ENCODE measurements around the gene KIF14.
"Not testable (repeated sequence)": the region's sequence is repeated elsewhere in the genome, so short reads cannot be mapped to it uniquely, and the experiment has no call there.

The KIF14 gene

GRCh38 chr1:200634261-200635122 is 13.9 kb upstream of the KIF14 start:
- DNase-seq, result no peak

GRCh38 chr1:200631375-200631774 is 10.8 kb upstream of the KIF14 start:
- no peak for DNase-seq

- DNase-seq, result not testable (repeated sequence)
Measured at GRCh38 chr1:200630515-200630899, 10.0 kb upstream of the KIF14 start.

- DNase-seq, result no peak
Measured at GRCh38 chr1:200629876-200630514, 9.4 kb upstream of the KIF14 start.

- DNase-seq, result peak; percentile 23
Measured at GRCh38 chr1:200628223-200628881, 7.8 kb upstream of the KIF14 start.

- no peak for DNase-seq
Measured at GRCh38 chr1:200627575-200628222, 7.1 kb upstream of the KIF14 start.

- no peak for DNase-seq
Measured at GRCh38 chr1:200626853-200627534, 6.4 kb upstream of the KIF14 start.

- DNase-seq, result no peak
Measured at GRCh38 chr1:200625381-200625824, 4.9 kb upstream of the KIF14 start.

GRCh38 chr1:200624679-200625335 is 4.3 kb upstream of the KIF14 start:
- DNase-seq, result no peak

GRCh38 chr1:200619894-200620272 is 668 bp downstream of the KIF14 start:
- DNase-seq, result no peak

- no peak for DNase-seq
Measured at GRCh38 chr1:200610846-200611245, 9.7 kb downstream of the KIF14 start.

- DNase-seq, result no peak
Measured at GRCh38 chr1:200602632-200603031, 17.9 kb downstream of the KIF14 start.

GRCh38 chr1:200590001-200590400 is 30.6 kb downstream of the KIF14 start:
- no peak for DNase-seq

GRCh38 chr1:200588698-200589097 is 31.9 kb downstream of the KIF14 start:
- DNase-seq, result no peak

GRCh38 chr1:200564319-200564718 is 56.2 kb downstream of the KIF14 start:
- no peak for DNase-seq

GRCh38 chr1:200561856-200562214 is 58.7 kb downstream of the KIF14 start:
- DNase-seq, result no peak

GRCh38 chr1:200558866-200559459 is 61.6 kb downstream of the KIF14 start:
- no peak for DNase-seq

GRCh38 chr1:200556002-200556401 is 64.5 kb downstream of the KIF14 start:
- DNase-seq, result no peak

GRCh38 chr1:200552737-200553136 is 67.8 kb downstream of the KIF14 start:
- not testable (repeated sequence) for DNase-seq

- no peak for DNase-seq
Measured at GRCh38 chr1:200550367-200550766, 70.2 kb downstream of the KIF14 start.

- no peak for DNase-seq
Measured at GRCh38 chr1:200547386-200547785, 73.2 kb downstream of the KIF14 start.

- DNase-seq, result no peak
Measured at GRCh38 chr1:200546577-200546976, 74.0 kb downstream of the KIF14 start.

Data from activated T-cell treated with anti-CD3 and anti-CD28 coated beads for 4 hours (primary cell).